ENCODE measurements around the gene FBF1.

GRCh38 chr17:75906143-75906884 is 34.5 kb downstream of the FBF1 start:
- TF ChIP-seq CTCF (IDR thresholded peaks at IDR 0.05; ENCODE audit: low read depth, low read length, poor library complexity, severe bottlenecking) (no peak), EZH2phosphoT487 (IDR thresholded peaks at IDR 0.05; ENCODE audit: borderline replicate concordance, low read length) (no peak)
